NCI-H146 treated with DMSO at 0.1 percent for 48 hours (cell line): ENCODE measurements around the gene NPTX1.

Experiments
- DNase-seq: peaks from one replicate; lab custom pipeline; 2025; ENCODE audit not compliant: unreplicated experiment; lab: John Stamatoyannopoulos, UW

The NPTX1 gene

DNA sequence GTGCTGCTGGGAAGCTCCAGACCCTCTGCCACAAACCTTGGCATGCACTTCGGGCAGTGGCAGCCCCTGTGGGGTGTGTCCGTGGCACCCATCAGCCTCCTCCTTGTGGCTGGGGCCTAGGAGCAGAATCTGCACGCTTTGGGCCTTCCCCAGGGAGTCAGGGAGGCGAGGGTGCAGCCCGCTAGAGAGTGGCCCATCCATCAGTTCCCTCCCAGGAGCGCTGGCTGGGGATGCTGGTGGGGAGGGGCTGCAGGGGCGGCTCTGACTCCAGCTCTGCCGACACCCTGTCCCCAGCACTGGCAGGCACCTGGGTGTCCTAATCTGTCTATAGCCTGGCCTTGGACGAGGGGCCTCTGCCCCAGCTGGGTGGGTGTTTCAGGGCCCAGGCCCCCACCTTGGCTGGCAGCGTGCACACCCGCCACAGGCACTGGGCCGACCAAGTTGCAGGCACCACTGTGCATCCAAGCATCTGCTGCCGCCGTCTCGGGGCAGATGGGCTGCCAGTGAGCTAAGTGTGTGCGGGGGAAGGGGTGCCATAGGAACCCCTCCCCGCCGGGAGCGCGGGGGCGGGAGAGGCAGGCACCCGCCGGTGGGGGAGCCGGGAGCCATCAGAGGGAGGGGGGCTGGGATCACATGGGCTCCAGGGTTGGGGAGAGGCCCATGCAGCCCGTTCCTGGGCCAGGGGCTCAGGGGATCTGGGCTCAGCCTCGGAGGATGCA lies 31.2 kb downstream of the NPTX1 start:
- no peak for DNase-seq

- DNase-seq: no peak
Measured at GRCh38 chr17:80444644-80444979, 31.8 kb downstream of the NPTX1 start.

- no peak for DNase-seq
Measured at GRCh38 chr17:80443916-80444643, 32.3 kb downstream of the NPTX1 start.

DNA sequence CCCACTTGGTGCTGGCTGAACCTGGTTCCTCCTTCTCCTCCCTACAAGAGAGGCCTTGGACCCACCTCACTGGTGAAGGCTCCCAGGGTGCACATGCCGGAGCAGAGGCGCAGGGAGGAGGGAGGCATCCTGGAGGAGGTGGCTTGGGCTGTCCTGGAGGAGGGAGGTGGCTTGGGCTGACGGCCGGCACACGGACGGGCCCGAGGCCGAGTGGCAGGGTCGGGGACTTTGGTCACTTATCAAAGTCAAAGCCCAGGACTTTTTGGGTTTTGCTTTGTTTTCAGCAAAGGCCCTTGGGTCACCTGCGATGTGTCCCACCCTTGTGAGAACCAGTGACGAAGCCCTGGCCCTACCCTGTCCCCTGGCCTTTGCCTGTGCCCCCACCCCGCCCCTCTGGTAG lies 32.9 kb downstream of the NPTX1 start:
- no peak for DNase-seq

GRCh38 chr17:80442764-80443163 lies 33.6 kb downstream of the NPTX1 start:
- no peak for DNase-seq

- no peak for DNase-seq
Measured at GRCh38 chr17:80442323-80442659, 34.1 kb downstream of the NPTX1 start.

GRCh38 chr17:80441598-80442322 lies 34.6 kb downstream of the NPTX1 start:
- no peak for DNase-seq

DNA sequence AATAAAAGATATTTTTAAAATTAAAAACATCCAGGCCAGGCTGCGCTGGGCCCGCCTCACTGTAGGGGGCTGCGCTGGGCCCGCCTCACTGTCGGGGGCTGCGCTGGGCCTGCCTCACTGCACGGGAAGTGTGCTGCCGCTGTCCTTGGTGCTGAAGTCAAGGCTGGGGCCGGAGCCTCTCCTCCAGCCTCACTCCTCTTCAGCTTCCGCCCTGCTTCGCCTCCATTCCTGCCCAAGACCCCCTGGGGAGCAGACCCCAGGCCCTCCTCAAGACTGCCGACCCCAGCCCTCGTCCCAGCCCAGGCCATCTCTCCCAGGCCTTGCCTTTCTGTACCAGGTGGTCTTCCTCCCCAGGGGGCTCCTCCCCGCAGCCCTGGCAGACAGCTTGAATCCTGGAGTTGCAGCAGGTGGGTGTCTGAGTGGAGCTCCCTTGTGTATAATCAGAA lies 35.3 kb downstream of the NPTX1 start:
- DNase-seq: no peak

GRCh38 chr17:80439499-80439898 lies 36.9 kb downstream of the NPTX1 start:
- DNase-seq: no peak

DNA sequence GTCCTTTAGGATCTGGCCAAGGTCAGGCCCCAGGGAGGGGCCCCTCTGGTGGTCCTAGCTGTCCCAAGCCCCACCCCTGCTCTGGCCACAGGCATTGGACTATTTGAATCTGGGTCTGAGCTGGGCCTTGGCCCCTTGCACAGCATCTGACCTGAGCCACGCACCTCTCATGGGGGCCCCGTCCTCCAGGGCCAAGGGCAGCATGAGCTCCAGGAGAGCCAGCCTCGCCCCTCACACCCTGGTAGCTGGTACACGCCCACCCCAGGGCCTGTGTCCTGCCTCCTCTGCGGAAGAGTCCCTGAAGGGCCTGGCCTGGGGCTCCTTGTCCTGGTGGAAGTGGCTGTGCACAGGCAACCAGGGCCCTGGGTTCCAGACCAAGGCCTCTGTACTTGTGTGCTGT lies 37.6 kb downstream of the NPTX1 start:
- no peak for DNase-seq

DNA sequence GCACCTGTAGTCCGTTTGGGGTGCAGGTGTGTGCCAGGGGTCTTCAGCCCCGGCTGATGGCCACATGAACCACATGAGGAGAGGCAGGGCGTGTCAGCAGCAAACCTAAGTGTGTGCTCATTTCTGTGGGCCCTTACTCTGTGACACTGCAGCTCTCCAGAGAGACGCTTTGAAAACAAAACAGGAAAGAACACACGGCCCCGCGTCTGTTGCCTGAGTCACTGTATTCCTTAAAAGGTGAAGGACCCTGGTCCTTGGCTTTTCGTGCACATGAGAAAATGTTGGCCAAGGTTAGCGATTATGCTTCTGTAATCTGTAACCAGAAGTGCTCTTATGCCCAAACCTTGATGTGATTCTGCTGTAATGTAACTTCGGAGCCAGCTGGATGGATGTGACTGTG lies 38.9 kb downstream of the NPTX1 start:
- no peak for DNase-seq

GRCh38 chr17:80433916-80434666 lies 42.3 kb downstream of the NPTX1 start:
- no peak for DNase-seq

DNA sequence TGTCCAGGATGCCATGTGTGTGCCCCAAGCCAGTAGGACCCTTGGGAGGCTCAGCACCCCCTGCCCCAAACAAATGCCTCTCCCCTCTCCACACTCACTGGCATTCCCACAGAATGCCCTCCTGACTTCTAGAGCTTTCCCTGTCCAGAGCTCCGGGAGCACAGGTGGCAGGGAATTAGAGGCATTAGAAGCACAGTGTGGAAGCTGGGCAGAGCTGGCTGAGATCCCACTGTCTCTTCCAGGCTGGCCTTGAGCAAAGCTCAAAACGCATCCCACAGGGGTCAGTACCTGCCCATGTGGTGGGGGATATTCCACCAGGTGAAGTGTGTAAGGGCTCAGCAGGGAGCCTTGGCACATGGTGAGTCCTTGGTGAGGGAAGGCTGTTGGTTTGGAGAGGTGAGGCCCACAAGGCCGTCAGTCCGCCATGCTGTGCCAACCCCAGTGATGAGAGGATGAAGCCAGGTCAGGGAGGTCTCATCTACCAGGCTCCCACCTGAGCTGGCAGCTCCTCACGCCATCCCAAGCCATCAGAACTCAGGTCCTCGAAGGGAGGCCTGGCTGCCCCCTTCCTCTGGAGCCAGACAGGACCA lies 43.4 kb downstream of the NPTX1 start:
- DNase-seq: no peak

GRCh38 chr17:80432350-80432955 lies 44.0 kb downstream of the NPTX1 start:
- no peak for DNase-seq

DNA sequence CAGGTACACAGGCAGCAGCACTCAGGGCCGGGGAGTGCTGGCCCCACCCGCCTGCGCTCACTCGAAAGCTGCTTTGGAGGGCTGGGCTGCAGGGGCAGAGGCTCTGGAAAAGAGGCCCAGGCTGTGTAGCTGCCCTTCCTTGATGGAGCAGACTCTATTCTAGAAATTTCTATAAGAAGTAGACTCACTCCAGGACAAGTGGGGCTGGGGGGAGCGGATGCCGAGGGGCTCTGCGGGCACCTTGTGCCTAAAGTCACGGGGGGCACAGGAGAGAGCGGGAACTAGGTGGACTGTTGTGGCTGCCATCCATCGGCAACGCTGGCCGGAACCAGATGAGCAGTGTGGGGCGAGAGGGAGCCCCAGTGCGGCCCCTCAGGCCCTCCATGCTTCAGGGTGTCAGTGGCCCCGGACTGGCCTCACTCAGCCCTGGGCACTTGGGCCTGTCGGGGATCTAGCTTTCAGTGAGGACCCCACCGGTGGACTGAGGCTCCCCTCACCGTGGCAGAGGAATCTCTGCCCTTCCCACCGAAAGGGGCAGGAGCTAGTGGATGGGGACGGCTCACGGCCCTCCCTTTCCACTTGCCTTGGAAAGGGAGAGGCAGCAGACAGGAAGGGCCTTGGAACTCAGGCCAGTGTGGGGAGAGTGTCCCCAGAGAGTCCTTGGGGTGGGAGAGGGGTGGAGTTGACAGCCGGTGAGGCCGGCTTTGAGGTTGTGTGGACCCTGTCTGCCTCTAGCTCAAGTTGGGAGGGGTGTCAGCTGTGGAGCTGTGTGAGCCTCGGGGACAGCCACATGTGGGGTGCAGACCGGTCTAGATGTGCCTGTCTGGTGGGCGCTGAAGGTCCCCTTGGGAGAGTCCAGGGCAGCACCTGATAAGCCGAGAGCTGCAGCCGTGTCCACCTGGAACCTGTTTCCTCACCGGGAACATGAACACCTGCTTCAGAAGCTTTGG lies 44.9 kb downstream of the NPTX1 start:
- DNase-seq: no peak

DNA sequence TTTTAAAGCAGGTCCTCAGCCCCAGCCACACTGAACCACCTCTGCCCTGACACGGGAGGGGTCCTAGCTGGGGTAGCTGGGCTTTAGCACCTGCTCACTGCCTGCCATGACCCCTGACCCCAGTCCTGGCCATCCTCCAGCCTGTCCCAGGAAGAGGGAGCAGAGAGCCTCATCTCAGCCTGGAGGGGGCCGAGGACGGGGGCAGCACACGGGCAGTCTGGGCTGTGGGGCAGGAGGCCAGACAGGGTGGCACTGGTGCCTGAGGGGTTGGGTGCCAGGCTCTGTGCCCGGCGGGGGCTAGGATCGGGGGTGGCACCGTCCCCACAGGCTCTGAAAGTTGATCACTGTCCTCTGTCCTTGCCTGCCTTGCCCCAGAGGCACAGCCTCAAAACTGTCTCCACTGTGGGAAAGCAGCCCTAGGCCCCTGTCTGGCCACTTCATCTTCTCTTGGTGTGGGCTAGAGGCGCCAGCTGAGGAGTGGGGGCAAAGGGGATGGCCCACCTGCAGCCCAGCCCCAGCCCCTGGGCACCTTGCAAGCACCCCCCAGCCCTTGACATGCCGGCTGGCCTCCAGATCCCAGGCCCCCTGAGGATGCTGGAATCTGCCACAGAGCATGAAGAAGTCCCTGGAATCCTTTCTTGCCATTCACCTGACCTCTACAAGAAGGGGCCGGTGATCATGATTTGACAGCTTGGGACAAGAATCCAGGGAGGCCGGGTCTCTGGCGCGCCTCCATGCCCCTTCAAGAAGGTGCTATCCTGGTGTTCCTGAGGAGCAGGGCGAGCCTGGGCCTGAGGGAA lies 45.8 kb downstream of the NPTX1 start:
- DNase-seq: no peak

- no peak for DNase-seq
Measured at GRCh38 chr17:80429356-80430275, 46.8 kb downstream of the NPTX1 start.

GRCh38 chr17:80428796-80429195 lies 47.6 kb downstream of the NPTX1 start:
- no peak for DNase-seq
